ENCODE measurements around the gene SENP8. TPM values are rescaled to one million over a fixed set of nuclear protein-coding genes. Genes with fewer than 3 reads are reported as not detected.

SENP8 gene
- total RNA-seq, 1 donor from 2014 or later: 6.5 TPM

- Histone ChIP-seq H3K4me1 (peaks cover 20% of the 10 kb centered on the region), H3K27me3 (ENCODE audit: low read depth) (peaks cover 21% of the 10 kb centered on the region), H3K9me3 (replicated peaks) (no peaks in the 10 kb centered on the region), H3K4me3 (no peak overlapping the region), H3K36me3 (no peaks in the 10 kb centered on the region), H3K27ac (replicated peaks) (no peak overlapping the region)
- no peak for TF ChIP-seq CTCF (IDR thresholded peaks at IDR 0.05; ENCODE audit: borderline replicate concordance)
- intact Hi-C loops (cut with micrococcal nuclease): no loop called here
- no peak for DNase-seq
Measured at GRCh38 chr15:72178976-72179585, 60.9 kb downstream of the SENP8 start.

- Histone ChIP-seq H3K27me3 (ENCODE audit: low read depth) (peaks cover 28% of the 10 kb centered on the region), H3K4me3 (peak overlapping the region; percentile 14), H3K36me3 (no peaks in the 10 kb centered on the region), H3K9me3 (replicated peaks) (no peaks in the 10 kb centered on the region), H3K4me1 (peaks cover 25% of the 10 kb centered on the region), H3K27ac (replicated peaks) (no peak overlapping the region)
- TF ChIP-seq CTCF (IDR thresholded peaks at IDR 0.05; ENCODE audit: borderline replicate concordance): no peak
- no peak for DNase-seq
- intact Hi-C loops (cut with micrococcal nuclease): no loop called here
Measured at GRCh38 chr15:72179950-72180581, 61.9 kb downstream of the SENP8 start.

GRCh38 chr15:72180761-72181324 lies 62.6 kb downstream of the SENP8 start:
- peaks cover 28% of the 10 kb centered on the region for H3K27me3 ChIP-seq (ENCODE audit: low read depth)
- H3K4me1 ChIP-seq: peaks cover 25% of the 10 kb centered on the region
- no peak overlapping the region for H3K4me3 ChIP-seq
- intact Hi-C loops (cut with micrococcal nuclease): no loop called here
- no peaks in the 10 kb centered on the region for H3K36me3 ChIP-seq
- no peak for TF ChIP-seq CTCF (IDR thresholded peaks at IDR 0.05; ENCODE audit: borderline replicate concordance)
- H3K9me3 ChIP-seq (replicated peaks): no peaks in the 10 kb centered on the region
- no peak overlapping the region for H3K27ac ChIP-seq (replicated peaks)
- DNase-seq: no peak

GRCh38 chr15:72182244-72182643 lies 64.0 kb downstream of the SENP8 start:
- no peaks in the 10 kb centered on the region for H3K9me3 ChIP-seq (replicated peaks)
- DNase-seq: no peak
- H3K36me3 ChIP-seq: no peaks in the 10 kb centered on the region
- intact Hi-C loops (cut with micrococcal nuclease): no loop called here
- H3K27me3 ChIP-seq (ENCODE audit: low read depth): peaks cover 33% of the 10 kb centered on the region
- no peak for TF ChIP-seq CTCF (IDR thresholded peaks at IDR 0.05; ENCODE audit: borderline replicate concordance)
- H3K4me3 ChIP-seq: no peak overlapping the region
- peaks cover 25% of the 10 kb centered on the region for H3K4me1 ChIP-seq
- no peak overlapping the region for H3K27ac ChIP-seq (replicated peaks)

- DNase-seq: no peak
- Histone ChIP-seq H3K4me3 (no peak overlapping the region), H3K4me1 (peaks cover 25% of the 10 kb centered on the region), H3K36me3 (no peaks in the 10 kb centered on the region), H3K9me3 (replicated peaks) (no peaks in the 10 kb centered on the region), H3K27ac (replicated peaks) (no peak overlapping the region), H3K27me3 (ENCODE audit: low read depth) (peaks cover 33% of the 10 kb centered on the region)
- no peak for TF ChIP-seq CTCF (IDR thresholded peaks at IDR 0.05; ENCODE audit: borderline replicate concordance)
- intact Hi-C loops (cut with micrococcal nuclease): no loop called here
Measured at GRCh38 chr15:72182673-72183072, 64.5 kb downstream of the SENP8 start.

All from left ventricle myocardium inferior (tissue), 1 donor.